Kidney tubule cell (primary cell): ENCODE data around the gene MAGI2.
"Not testable (repeated sequence)": the region's sequence is repeated elsewhere in the genome, so short reads cannot be mapped to it uniquely, and the experiment has no call there.

Source experiments
- DNase-seq: peaks from one replicate; pipeline ENCODE4 v3.0.0-alpha.2; 2018; ENCODE audit warnings: low spot score

Gene MAGI2

GRCh38 chr7:79050603-79051002, 402.9 kb downstream of the MAGI2 start:
- DNase-seq = peak; percentile 63

GRCh38 chr7:79046061-79046460, 407.4 kb downstream of the MAGI2 start:
- DNase-seq = no peak

- DNase-seq = no peak
Observed at GRCh38 chr7:79037001-79037400, 416.5 kb downstream of the MAGI2 start.

GRCh38 chr7:79036356-79036755, 417.1 kb downstream of the MAGI2 start:
- no peak for DNase-seq

GRCh38 chr7:79035858-79036257, 417.6 kb downstream of the MAGI2 start:
- DNase-seq = no peak

GRCh38 chr7:79034730-79035129, 418.7 kb downstream of the MAGI2 start:
- DNase-seq = no peak

- DNase-seq = not testable (repeated sequence)
Observed at GRCh38 chr7:79019711-79020110, 433.8 kb downstream of the MAGI2 start.

- no peak for DNase-seq
Observed at GRCh38 chr7:79011921-79012320, 441.5 kb downstream of the MAGI2 start.

GRCh38 chr7:79009647-79010046, 443.8 kb downstream of the MAGI2 start:
- DNase-seq = no peak

GRCh38 chr7:79008786-79009185, 444.7 kb downstream of the MAGI2 start:
- DNase-seq = no peak

GRCh38 chr7:78996013-78996412, 457.5 kb downstream of the MAGI2 start:
- no peak for DNase-seq

GRCh38 chr7:78993341-78993740, 460.1 kb downstream of the MAGI2 start:
- DNase-seq = no peak

GRCh38 chr7:78985509-78985908, 468.0 kb downstream of the MAGI2 start:
- no peak for DNase-seq

GRCh38 chr7:78983483-78983882, 470.0 kb downstream of the MAGI2 start:
- DNase-seq = no peak

- DNase-seq = no peak
Observed at GRCh38 chr7:78970440-78970916, 483.0 kb downstream of the MAGI2 start.

GRCh38 chr7:78968951-78969350, 484.5 kb downstream of the MAGI2 start:
- no peak for DNase-seq

- DNase-seq = not testable (repeated sequence)
Observed at GRCh38 chr7:78967561-78967960, 485.9 kb downstream of the MAGI2 start.

- no peak for DNase-seq
Observed at GRCh38 chr7:78967046-78967445, 486.4 kb downstream of the MAGI2 start.

GRCh38 chr7:78959477-78959876, 494.0 kb downstream of the MAGI2 start:
- DNase-seq = peak; percentile 9

- DNase-seq = no peak
Observed at GRCh38 chr7:78955329-78955728, 498.1 kb downstream of the MAGI2 start.

- no peak for DNase-seq
Observed at GRCh38 chr7:78953726-78954363, 499.6 kb downstream of the MAGI2 start.

- DNase-seq = no peak
Observed at GRCh38 chr7:78953090-78953489, 500.4 kb downstream of the MAGI2 start.

GRCh38 chr7:78939669-78940068, 513.8 kb downstream of the MAGI2 start:
- no peak for DNase-seq

- peak; percentile 27 for DNase-seq
Observed at GRCh38 chr7:78924581-78924980, 528.9 kb downstream of the MAGI2 start.
